Lower leg skin (tissue), 3 donors: ENCODE results near the gene BPIFA2.

Experiments used
- POLR2A ChIP-seq, 2 donors: fragments of 450-650 bp; IDR thresholded peaks; one replicate each; pipeline ENCODE4 v1.6.1; 2016 to 2017; ENCODE audit warnings: antibody characterized with exemption in 2 of 2, mild to moderate bottlenecking in 1 of 2, moderate library complexity in 1 of 2
- TF ChIP-seq, protein P1 (sequence below), 3 donors: fragments of 450-650 bp; IDR thresholded peaks; one replicate each; pipeline ENCODE4 v1.5.1; 2016; ENCODE audit warnings: antibody characterized with exemption in 3 of 3, mild to moderate bottlenecking in 3 of 3, moderate library complexity in 2 of 3

DNA sequence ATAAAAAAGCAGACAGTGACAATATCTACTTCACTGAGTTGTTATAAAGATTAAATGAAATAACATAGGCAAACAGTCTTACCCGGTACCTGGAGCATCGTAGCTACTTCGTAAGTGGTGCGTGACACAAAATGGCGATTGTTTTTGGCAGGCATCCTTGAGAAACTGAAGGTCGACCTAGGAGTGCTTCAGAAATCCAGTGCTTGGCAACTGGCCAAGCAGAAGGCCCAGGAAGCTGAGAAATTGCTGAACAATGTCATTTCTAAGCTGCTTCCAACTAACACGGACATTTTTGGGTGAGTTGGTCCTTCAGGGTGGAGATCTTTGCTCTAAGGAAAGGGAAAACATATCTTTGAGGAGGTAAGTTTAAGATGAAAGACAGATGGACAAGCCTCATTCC, 4.8 kb downstream of the BPIFA2 start:
- TF ChIP-seq, protein P1, sequence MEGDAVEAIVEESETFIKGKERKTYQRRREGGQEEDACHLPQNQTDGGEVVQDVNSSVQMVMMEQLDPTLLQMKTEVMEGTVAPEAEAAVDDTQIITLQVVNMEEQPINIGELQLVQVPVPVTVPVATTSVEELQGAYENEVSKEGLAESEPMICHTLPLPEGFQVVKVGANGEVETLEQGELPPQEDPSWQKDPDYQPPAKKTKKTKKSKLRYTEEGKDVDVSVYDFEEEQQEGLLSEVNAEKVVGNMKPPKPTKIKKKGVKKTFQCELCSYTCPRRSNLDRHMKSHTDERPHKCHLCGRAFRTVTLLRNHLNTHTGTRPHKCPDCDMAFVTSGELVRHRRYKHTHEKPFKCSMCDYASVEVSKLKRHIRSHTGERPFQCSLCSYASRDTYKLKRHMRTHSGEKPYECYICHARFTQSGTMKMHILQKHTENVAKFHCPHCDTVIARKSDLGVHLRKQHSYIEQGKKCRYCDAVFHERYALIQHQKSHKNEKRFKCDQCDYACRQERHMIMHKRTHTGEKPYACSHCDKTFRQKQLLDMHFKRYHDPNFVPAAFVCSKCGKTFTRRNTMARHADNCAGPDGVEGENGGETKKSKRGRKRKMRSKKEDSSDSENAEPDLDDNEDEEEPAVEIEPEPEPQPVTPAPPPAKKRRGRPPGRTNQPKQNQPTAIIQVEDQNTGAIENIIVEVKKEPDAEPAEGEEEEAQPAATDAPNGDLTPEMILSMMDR (IDR thresholded peaks at IDR 0.05), result no peak
- no peak for TF ChIP-seq POLR2A (IDR thresholded peaks at IDR 0.05)
